H9 (cell line): ENCODE measurements around the gene SEMA3F. TPM values are rescaled to one million over a fixed set of nuclear protein-coding genes. Genes with fewer than 3 reads are reported as not detected.
A peak's percentile ranks its signal among the peaks of the same experiment; 100 is the strongest.

Experiments
- DNase-seq: peaks from one replicate; pipeline ENCODE4 v3.0.0-alpha.2; 2017
- H2AFZ ChIP-seq: one replicate; pipeline ENCODE4 v1.6.1; 2013; ENCODE audit warnings: mild to moderate bottlenecking, low read length, control low read depth, moderate library complexity
- H2AK5ac ChIP-seq: 2 replicates; pipeline ENCODE4 v1.6.1; 2013; ENCODE audit warnings: low read length, control low read depth, mixed read lengths; ENCODE audit not compliant: insufficient read length
- H2BK120ac ChIP-seq: one replicate; pipeline ENCODE4 v1.6.1; 2013; ENCODE audit warnings: low read depth, mild to moderate bottlenecking, low read length, control low read depth, inconsistent platforms; ENCODE audit not compliant: poor library complexity, severe bottlenecking
- H2BK12ac ChIP-seq: 2 replicates; pipeline ENCODE4 v1.6.1; 2013; ENCODE audit warnings: low read length, control low read depth, mixed read lengths, low read depth; ENCODE audit not compliant: insufficient read length
- H2BK15ac ChIP-seq: 2 replicates; pipeline ENCODE4 v1.6.1; 2013; ENCODE audit warnings: low read depth, low read length, control low read depth
- H2BK20ac ChIP-seq: one replicate; pipeline ENCODE4 v1.6.1; 2013; ENCODE audit warnings: low read depth, mild to moderate bottlenecking, low read length, control low read depth, inconsistent platforms; ENCODE audit not compliant: poor library complexity, severe bottlenecking
- H2BK5ac ChIP-seq: 2 replicates; pipeline ENCODE4 v1.6.1; 2013; ENCODE audit warnings: low read length, control low read depth, mixed read lengths; ENCODE audit not compliant: insufficient read length
- H3K14ac ChIP-seq: 2 replicates; pipeline ENCODE4 v1.6.1; 2013; ENCODE audit warnings: low read length, control low read depth; ENCODE audit not compliant: insufficient read depth
- H3K18ac ChIP-seq: 2 replicates; pipeline ENCODE4 v1.6.1; 2013; ENCODE audit warnings: low read depth, mild to moderate bottlenecking, mixed read lengths, low read length, control low read depth; ENCODE audit not compliant: insufficient read length
- H3K23ac ChIP-seq: 2 replicates; pipeline ENCODE4 v1.6.1; 2013; ENCODE audit warnings: low read length, control low read depth, mixed read lengths, low read depth; ENCODE audit not compliant: insufficient read length
- H3K23me2 ChIP-seq: 2 replicates; pipeline ENCODE4 v1.6.1; 2013; ENCODE audit warnings: low read depth, mild to moderate bottlenecking, mixed read lengths, low read length, control low read depth; ENCODE audit not compliant: insufficient read length, poor library complexity, severe bottlenecking
- H3K27ac ChIP-seq: 2 replicates; pipeline ENCODE4 v1.5.1; 2013; ENCODE audit warnings: low read length, control low read depth, mixed read lengths, low read depth; ENCODE audit not compliant: insufficient read length
- H3K27me3 ChIP-seq: 2 replicates; pipeline ENCODE4 v1.6.1; 2013; ENCODE audit warnings: low read length, control low read depth, inconsistent platforms; ENCODE audit not compliant: insufficient read depth
- H3K4ac ChIP-seq: 2 replicates; pipeline ENCODE4 v1.6.1; 2013; ENCODE audit warnings: low read depth, mild to moderate bottlenecking, control low read depth, inconsistent platforms, low read length, moderate library complexity
- H3K4me1 ChIP-seq: 2 replicates; pipeline ENCODE4 v1.6.1; 2013; ENCODE audit warnings: low read length, control low read depth, inconsistent platforms; ENCODE audit not compliant: insufficient read depth
- H3K4me2 ChIP-seq: 2 replicates; pipeline ENCODE4 v1.6.1; 2013; ENCODE audit warnings: low read length, control low read depth, mixed read lengths; ENCODE audit not compliant: insufficient read length, insufficient read depth
- H3K56ac ChIP-seq: 2 replicates; pipeline ENCODE4 v1.6.1; 2013; ENCODE audit warnings: low read depth, mild to moderate bottlenecking, mixed read lengths, low read length, control low read depth; ENCODE audit not compliant: insufficient read length
- H3K79me1 ChIP-seq: 2 replicates; pipeline ENCODE4 v1.6.1; 2013; ENCODE audit warnings: low read depth, mild to moderate bottlenecking, moderate library complexity, low read length, control low read depth, inconsistent platforms; ENCODE audit not compliant: insufficient read depth, poor library complexity, severe bottlenecking
- H3K79me2 ChIP-seq: 2 replicates; pipeline ENCODE4 v1.6.1; 2013; ENCODE audit warnings: low read length, control low read depth, inconsistent platforms; ENCODE audit not compliant: insufficient read depth
- H3K9ac ChIP-seq: 2 replicates; pipeline ENCODE4 v1.6.1; 2013; ENCODE audit warnings: low read length, control low read depth, mixed read lengths; ENCODE audit not compliant: insufficient read length; ENCODE audit errors: extremely low read depth
- H3K9me3 ChIP-seq: one replicate; pipeline ENCODE4 v1.6.1; 2013; ENCODE audit warnings: low read depth, low read length, inconsistent platforms; ENCODE audit not compliant: control insufficient read depth
- H3T11ph ChIP-seq: one replicate; pipeline ENCODE4 v1.6.1; 2013; ENCODE audit warnings: mild to moderate bottlenecking, low read length, control low read depth, inconsistent platforms
- H4K20me1 ChIP-seq: one replicate; pipeline ENCODE4 v1.6.1; 2013; ENCODE audit not compliant: control insufficient read depth, insufficient read length, insufficient read depth
- H4K5ac ChIP-seq: 2 replicates; pipeline ENCODE4 v1.6.1; 2013; ENCODE audit warnings: low read depth, mild to moderate bottlenecking, mixed read lengths, low read length, control low read depth; ENCODE audit not compliant: insufficient read length
- H4K8ac ChIP-seq: replicated peaks from 2 replicates; pipeline ENCODE4 v1.6.1; 2013; ENCODE audit warnings: low read length, control low read depth, mixed read lengths, low read depth; ENCODE audit not compliant: insufficient read length
- H4K91ac ChIP-seq: 2 replicates; pipeline ENCODE4 v1.6.1; 2013; ENCODE audit warnings: low read depth, mild to moderate bottlenecking, moderate library complexity, mixed read lengths, low read length, control low read depth; ENCODE audit not compliant: insufficient read length
- H3K27ac Mint-ChIP-seq, 3 experiments: 2 replicates in 2 of 3; 3 replicates in 1 of 3; pipeline ENCODE4 v1.8.0; 2020 to 2021; ENCODE audit warnings: mixed read lengths in 3 of 3, mild to moderate bottlenecking in 1 of 3, moderate library complexity in 1 of 3
- H3K27me3 Mint-ChIP-seq: 2 replicates; pipeline ENCODE4 v1.8.0; 2021; ENCODE audit warnings: low read depth, mild to moderate bottlenecking, moderate library complexity, mixed read lengths
- H3K36me3 Mint-ChIP-seq, 3 experiments: 2 replicates in 2 of 3; 3 replicates in 1 of 3; pipeline ENCODE4 v1.8.0; 2020 to 2021; ENCODE audit warnings: low read depth in 3 of 3, mixed read lengths in 3 of 3; ENCODE audit not compliant: insufficient read depth in 1 of 3
- H3K4me1 Mint-ChIP-seq, 2 experiments: 2 replicates each; pipeline ENCODE4 v1.8.0; 2020; ENCODE audit warnings: mixed read lengths in 2 of 2
- H3K4me3 Mint-ChIP-seq, 2 experiments: 2 replicates in 1 of 2; 3 replicates in 1 of 2; pipeline ENCODE4 v1.8.0; 2020 to 2021; ENCODE audit warnings: mild to moderate bottlenecking in 2 of 2, mixed read lengths in 2 of 2, moderate library complexity in 1 of 2
- H3K9me3 Mint-ChIP-seq, 2 experiments: 2 replicates in 1 of 2; 3 replicates in 1 of 2; pipeline ENCODE4 v1.8.0; 2020; ENCODE audit warnings: mild to moderate bottlenecking in 2 of 2, mixed read lengths in 2 of 2, moderate library complexity in 1 of 2
- WGBS: extraction: QIAGEN DNeasy Blood & Tissue Kit; methylation state at CpG from one replicate; pipeline ENCODE4 v1.1.7; 2013; ENCODE audit warnings: missing lambda C conversion rate, low lambda C conversion rate, mixed read lengths; ENCODE audit not compliant: insufficient read length; ENCODE audit errors: extremely low coverage; 5-methylcytosine and 5-hydroxymethylcytosine counted together
- total RNA-seq: library from RNA; stranded (reverse); gene quantifications from 2 replicates; pipeline ENCODE4 v1.2.1, GENCODE V29; 2021
- TF ChIP-seq, protein P1 (sequence below): fragments of 200-600 bp; sonication (generic); conservative IDR thresholded peaks from 3 replicates; pipeline ENCODE4 v1.8.0; 2021; ENCODE audit warnings: antibody characterized with exemption, mild to moderate bottlenecking

SEMA3F gene
- total RNA-seq, 1 experiment from 2014 or later: 14.3 TPM

DNA sequence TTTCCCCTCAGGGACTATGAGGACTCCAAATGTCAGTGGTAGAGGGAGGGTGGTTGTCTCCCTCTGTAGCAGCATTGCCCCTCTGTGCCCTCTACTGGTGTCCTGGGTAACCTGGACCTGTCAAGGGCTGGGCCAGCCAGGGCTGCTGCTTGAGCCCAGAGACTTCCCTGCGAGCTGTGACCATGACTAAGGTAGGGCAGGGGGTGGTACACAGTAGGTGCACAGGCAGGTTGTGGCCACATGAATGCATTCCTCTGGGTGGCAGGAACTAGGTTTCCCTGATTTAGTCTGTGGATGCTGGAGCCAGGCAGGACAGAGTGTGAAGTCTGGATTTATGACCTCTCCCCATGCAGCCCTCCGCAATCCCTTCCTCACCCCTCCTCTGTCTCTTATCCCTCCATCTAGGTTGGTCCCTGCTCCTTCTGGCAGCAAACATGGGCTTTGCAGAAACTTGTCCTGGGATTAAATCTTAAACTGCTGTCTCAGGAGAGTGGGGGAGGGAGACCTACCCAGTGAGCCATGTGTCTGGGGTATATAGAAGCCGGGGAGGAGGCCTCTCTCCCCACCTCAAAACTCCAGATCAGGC, 8.7 kb upstream of the SEMA3F start:
- WGBS: no CpG with 5 or more reads among the region's 3 CpGs
- H3K27me3 Mint-ChIP-seq: peaks cover 8% of the 10 kb centered on the region
- H3K27me3 ChIP-seq: no peaks in the 10 kb centered on the region
- H3K4me1 ChIP-seq: peaks cover 3% of the 10 kb centered on the region; the same call in 1 of the 2 replicates
- no peaks in the 10 kb centered on the region for H3K36me3 Mint-ChIP-seq
- H3K23ac ChIP-seq: no peak overlapping the region
- H2AFZ ChIP-seq: no peak overlapping the region
- peak overlapping the region in 1 of 3 experiments; percentile 92; a peak in 1 of 7 replicates for H3K27ac Mint-ChIP-seq
- no peak for DNase-seq
- no peak overlapping the region for H3K4me3 Mint-ChIP-seq
- no peaks in the 10 kb centered on the region for H3K79me1 ChIP-seq
- no peak overlapping the region for H2BK12ac ChIP-seq
- no peaks in the 10 kb centered on the region; a peak in 1 of 5 replicates for H3K9me3 Mint-ChIP-seq
- H3K4me2 ChIP-seq: no peak overlapping the region
- H2BK120ac ChIP-seq: no peak overlapping the region
- no peak overlapping the region for H2BK20ac ChIP-seq
- no peak overlapping the region for H3K4ac ChIP-seq
- no peak overlapping the region for H3K14ac ChIP-seq
- no peak overlapping the region for H3K27ac ChIP-seq
- H4K91ac ChIP-seq: no peak overlapping the region
- TF ChIP-seq, protein P1, sequence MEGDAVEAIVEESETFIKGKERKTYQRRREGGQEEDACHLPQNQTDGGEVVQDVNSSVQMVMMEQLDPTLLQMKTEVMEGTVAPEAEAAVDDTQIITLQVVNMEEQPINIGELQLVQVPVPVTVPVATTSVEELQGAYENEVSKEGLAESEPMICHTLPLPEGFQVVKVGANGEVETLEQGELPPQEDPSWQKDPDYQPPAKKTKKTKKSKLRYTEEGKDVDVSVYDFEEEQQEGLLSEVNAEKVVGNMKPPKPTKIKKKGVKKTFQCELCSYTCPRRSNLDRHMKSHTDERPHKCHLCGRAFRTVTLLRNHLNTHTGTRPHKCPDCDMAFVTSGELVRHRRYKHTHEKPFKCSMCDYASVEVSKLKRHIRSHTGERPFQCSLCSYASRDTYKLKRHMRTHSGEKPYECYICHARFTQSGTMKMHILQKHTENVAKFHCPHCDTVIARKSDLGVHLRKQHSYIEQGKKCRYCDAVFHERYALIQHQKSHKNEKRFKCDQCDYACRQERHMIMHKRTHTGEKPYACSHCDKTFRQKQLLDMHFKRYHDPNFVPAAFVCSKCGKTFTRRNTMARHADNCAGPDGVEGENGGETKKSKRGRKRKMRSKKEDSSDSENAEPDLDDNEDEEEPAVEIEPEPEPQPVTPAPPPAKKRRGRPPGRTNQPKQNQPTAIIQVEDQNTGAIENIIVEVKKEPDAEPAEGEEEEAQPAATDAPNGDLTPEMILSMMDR: peak; percentile 46; the same call in 2 of the 3 replicates
- no peak overlapping the region for H2BK5ac ChIP-seq
- H3K18ac ChIP-seq: no peak overlapping the region
- H3K9me3 ChIP-seq: no peaks in the 10 kb centered on the region
- no peak overlapping the region for H4K5ac ChIP-seq
- no peak overlapping the region for H3K56ac ChIP-seq
- no peak overlapping the region for H3T11ph ChIP-seq
- no peaks in the 10 kb centered on the region for H3K79me2 ChIP-seq
- H4K8ac ChIP-seq: no peak overlapping the region
- no peaks in the 10 kb centered on the region for H4K20me1 ChIP-seq
- no peaks in the 10 kb centered on the region for H3K23me2 ChIP-seq
- peaks cover 20 to 33% of the 10 kb centered on the region in 2 experiments for H3K4me1 Mint-ChIP-seq
- no peak overlapping the region for H2AK5ac ChIP-seq
- no peak overlapping the region for H2BK15ac ChIP-seq
- H3K9ac ChIP-seq: no peak overlapping the region
